Osteocyte (in vitro differentiated cells): Measurements from ENCODE around the gene RPS15. TPM values are rescaled to one million over a fixed set of nuclear protein-coding genes. Genes with fewer than 3 reads are reported as not detected.
"Not testable (repeated sequence)": the region's sequence is repeated elsewhere in the genome, so short reads cannot be mapped to it uniquely, and the experiment has no call there.

ENCODE experiments used
- DNase-seq: peaks from one replicate; pipeline ENCODE4 v3.0.0; 2021; ENCODE audit warnings: mixed read lengths; ENCODE audit not compliant: unreplicated experiment; ENCODE audit errors: extremely low spot score
- H3K27ac Mint-ChIP-seq: one replicate; pipeline ENCODE4 v1.8.0; 2021; ENCODE audit warnings: mild to moderate bottlenecking, mixed read lengths; ENCODE audit not compliant: unreplicated experiment
- H3K27me3 Mint-ChIP-seq: one replicate; pipeline ENCODE4 v1.8.0; 2021; ENCODE audit warnings: mixed read lengths; ENCODE audit not compliant: unreplicated experiment
- H3K36me3 Mint-ChIP-seq: one replicate; pipeline ENCODE4 v1.8.0; 2021; ENCODE audit warnings: mixed read lengths; ENCODE audit not compliant: unreplicated experiment
- H3K4me1 Mint-ChIP-seq: one replicate; pipeline ENCODE4 v1.8.0; 2021; ENCODE audit warnings: mixed read lengths; ENCODE audit not compliant: unreplicated experiment
- H3K4me3 Mint-ChIP-seq: one replicate; pipeline ENCODE4 v1.8.0; 2021; ENCODE audit warnings: mild to moderate bottlenecking, moderate library complexity, mixed read lengths; ENCODE audit not compliant: unreplicated experiment
- H3K9me3 Mint-ChIP-seq: one replicate; pipeline ENCODE4 v1.8.0; 2021; ENCODE audit warnings: mixed read lengths; ENCODE audit not compliant: unreplicated experiment
- total RNA-seq: library from RNA; stranded (reverse); gene quantifications from 2 replicates; pipeline ENCODE4 v1.2.1, GENCODE V29; 2021
- TF ChIP-seq, protein P1 (sequence below): fragments of 200-600 bp; sonication (generic); IDR thresholded peaks from 2 replicates; pipeline ENCODE4 v1.5.0; 2021; ENCODE audit warnings: antibody characterized with exemption, mild to moderate bottlenecking, moderate library complexity

RPS15 gene
- total RNA-seq, 1 donor from 2014 or later = 932 TPM

DNA sequence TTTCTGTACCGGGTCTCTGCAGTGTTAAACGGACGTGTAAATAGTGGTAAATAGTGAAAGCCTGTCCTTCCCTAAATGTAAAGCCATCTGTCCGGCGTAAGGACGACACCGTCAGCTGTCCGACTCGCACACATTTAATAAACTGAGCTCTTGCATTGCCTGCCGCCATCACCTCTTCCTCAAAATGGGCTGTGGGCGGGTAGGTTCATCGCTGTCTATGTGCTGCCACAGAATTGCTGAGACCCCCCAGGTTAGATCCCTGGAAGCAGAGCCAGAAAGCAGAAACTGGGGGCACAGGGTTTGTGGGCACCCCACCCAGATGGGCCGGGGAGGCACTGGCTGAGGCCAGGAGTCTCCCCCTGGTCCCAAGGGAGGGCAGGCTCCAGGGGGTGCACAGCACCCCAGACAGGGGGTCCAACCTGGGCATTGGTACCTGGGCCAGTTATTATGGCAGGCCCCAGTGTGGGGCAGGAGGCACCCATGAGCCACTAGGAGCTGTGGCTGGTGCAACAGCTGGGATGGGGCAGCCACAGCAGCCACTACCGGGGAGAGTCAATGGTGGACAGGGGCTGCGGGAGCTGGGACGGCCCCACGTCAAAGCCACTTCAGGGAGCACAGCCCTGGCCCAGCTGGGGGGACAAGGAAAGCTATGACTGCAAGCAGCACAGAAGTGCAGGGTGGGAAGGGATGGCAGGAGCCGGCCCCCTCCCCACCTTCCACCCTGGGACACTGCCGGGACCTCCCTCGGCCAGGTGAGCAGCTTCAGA is 35.1 kb downstream of the RPS15 start:
- DNase-seq = no peak
- Mint-ChIP-seq H3K4me1 (peaks cover 18% of the 10 kb centered on the region), H3K36me3 (peaks cover 4% of the 10 kb centered on the region), H3K27ac (no peak overlapping the region), H3K4me3 (no peak overlapping the region), H3K27me3 (peaks cover 2% of the 10 kb centered on the region), H3K9me3 (no peaks in the 10 kb centered on the region)
- TF ChIP-seq, protein P1, sequence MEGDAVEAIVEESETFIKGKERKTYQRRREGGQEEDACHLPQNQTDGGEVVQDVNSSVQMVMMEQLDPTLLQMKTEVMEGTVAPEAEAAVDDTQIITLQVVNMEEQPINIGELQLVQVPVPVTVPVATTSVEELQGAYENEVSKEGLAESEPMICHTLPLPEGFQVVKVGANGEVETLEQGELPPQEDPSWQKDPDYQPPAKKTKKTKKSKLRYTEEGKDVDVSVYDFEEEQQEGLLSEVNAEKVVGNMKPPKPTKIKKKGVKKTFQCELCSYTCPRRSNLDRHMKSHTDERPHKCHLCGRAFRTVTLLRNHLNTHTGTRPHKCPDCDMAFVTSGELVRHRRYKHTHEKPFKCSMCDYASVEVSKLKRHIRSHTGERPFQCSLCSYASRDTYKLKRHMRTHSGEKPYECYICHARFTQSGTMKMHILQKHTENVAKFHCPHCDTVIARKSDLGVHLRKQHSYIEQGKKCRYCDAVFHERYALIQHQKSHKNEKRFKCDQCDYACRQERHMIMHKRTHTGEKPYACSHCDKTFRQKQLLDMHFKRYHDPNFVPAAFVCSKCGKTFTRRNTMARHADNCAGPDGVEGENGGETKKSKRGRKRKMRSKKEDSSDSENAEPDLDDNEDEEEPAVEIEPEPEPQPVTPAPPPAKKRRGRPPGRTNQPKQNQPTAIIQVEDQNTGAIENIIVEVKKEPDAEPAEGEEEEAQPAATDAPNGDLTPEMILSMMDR = no peak

DNA sequence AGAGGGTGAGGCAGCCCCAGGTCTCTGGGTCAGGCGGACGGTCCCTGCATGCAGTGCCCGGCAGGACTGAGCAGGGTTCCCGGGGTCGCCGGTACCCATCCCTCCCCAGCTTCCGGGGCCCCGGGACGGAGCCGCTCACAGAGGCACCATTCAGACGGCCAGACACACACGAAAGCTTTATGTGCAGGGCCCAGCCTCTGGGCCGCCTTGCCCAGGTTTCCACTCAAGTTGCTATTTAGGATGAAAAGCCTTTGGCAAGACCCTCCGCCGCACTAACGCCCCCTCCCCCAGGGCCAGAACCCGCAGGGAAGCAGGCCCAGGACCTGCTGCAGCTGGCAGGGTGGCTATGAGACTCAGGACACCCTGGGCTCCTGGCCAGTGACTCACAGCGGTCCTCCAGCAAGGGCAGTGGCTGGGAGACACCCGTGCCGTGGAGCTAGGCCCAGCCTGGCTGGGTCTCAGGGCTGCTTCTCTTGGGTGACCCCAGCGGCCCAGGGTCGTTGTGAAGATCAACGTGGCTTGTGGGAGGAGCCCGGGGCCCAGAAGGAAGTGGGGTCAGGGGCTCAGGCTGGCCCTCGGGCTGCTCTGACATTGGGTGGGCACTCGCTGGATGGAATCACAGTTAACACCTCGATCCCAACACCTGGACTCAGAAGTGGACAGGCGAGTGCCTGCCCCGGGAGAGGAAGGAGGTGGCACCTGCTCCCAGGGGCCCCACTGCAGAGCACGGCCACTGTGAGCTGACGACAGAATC is 36.0 kb downstream of the RPS15 start:
- H3K27ac Mint-ChIP-seq = no peak overlapping the region
- no peak for DNase-seq
- peaks cover 23% of the 10 kb centered on the region for H3K4me1 Mint-ChIP-seq
- H3K27me3 Mint-ChIP-seq = peaks cover 2% of the 10 kb centered on the region
- H3K9me3 Mint-ChIP-seq = no peaks in the 10 kb centered on the region
- H3K36me3 Mint-ChIP-seq = peaks cover 4% of the 10 kb centered on the region
- TF ChIP-seq, protein P1 = no peak
- H3K4me3 Mint-ChIP-seq = no peak overlapping the region

DNA sequence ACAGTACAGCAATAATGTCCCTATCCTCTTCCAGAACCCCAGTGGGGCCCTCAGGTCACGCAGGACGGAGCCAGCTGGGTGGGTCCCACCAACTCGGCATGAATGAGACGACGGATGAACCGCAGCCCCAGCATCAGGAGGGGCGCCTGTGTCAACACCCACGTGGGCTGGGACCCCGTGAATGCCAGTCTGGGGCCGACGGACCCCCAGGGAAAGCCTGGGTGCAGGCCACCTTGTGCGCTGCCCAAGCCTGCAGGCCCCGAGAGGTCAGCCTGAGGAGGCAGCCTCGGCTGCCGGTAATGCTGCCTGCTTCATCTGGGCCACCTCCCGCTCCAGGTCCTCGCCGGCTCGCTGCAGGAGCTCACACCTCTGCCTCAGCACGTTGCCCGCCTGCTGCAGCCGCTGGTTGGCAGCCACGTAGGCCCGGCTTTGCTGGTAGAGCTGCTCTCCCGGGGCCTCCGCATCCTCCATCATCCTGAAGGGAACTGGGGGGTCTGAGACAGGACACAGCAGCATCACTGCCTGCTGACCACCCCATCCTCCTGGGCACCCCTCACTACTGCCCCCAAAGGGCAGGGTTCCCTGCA is 36.7 kb downstream of the RPS15 start:
- peaks cover 2% of the 10 kb centered on the region for H3K27me3 Mint-ChIP-seq
- no peak for DNase-seq
- H3K36me3 Mint-ChIP-seq = peaks cover 4% of the 10 kb centered on the region
- peaks cover 24% of the 10 kb centered on the region for H3K4me1 Mint-ChIP-seq
- H3K27ac Mint-ChIP-seq = no peak overlapping the region
- H3K4me3 Mint-ChIP-seq = no peak overlapping the region
- no peaks in the 10 kb centered on the region for H3K9me3 Mint-ChIP-seq
- TF ChIP-seq, protein P1 = no peak

DNA sequence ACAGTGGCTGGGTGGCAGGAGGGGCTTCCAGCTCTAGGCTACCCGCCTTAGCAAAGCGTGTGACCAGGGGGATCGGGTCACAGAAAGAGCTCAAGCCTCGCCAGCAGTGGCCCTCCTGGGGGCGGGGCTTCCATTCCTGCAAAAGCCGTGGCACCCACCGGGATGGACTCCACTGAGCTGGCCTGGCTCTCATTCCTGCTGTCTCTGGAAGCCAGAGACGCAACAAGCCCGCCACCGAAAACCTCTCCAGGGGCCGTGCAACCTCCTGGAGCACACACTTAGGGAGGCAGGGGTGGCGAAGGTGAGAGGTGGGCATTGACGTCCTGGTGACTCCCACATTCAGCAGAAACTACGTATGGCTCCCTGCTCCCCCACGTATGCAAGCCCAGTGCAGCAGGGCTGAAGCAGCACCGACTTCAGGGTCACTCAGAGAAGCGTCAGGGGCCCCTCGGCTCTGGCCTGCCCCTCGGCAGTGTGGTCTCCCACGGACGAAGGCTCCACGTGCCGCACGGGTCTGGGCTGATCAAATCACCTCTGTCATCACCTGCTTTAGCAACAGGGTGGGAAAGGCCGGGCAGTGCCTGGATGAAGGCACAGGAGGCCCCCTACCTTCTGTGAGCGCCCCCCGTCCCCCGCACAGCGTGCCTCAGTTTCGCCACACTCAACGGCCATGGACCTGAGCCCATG is 37.7 kb downstream of the RPS15 start:
- DNase-seq = no peak
- no peak overlapping the region for H3K27ac Mint-ChIP-seq
- TF ChIP-seq, protein P1 = no peak
- peaks cover 4% of the 10 kb centered on the region for H3K36me3 Mint-ChIP-seq
- peaks cover 20% of the 10 kb centered on the region for H3K4me1 Mint-ChIP-seq
- no peaks in the 10 kb centered on the region for H3K27me3 Mint-ChIP-seq
- no peaks in the 10 kb centered on the region for H3K9me3 Mint-ChIP-seq
- no peak overlapping the region for H3K4me3 Mint-ChIP-seq

DNA sequence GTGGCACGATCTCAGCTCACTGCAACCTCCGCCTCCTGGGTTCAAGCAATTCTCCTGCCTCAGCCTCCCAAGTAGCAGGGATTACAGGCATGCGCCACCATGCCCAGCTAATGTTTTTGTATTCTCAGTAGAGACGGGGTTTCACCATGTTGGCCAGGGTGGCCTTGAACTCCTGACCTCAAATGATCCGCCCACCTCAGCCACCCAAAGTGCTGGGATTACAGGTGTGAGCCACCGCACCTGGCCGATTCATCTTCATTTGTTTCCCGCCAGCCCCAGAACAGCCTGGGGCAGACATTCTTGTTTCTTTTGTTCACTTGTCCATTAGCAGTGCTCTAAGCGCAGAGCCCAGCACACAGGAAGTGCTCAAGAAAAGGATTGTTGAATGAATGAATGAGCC is 38.9 kb downstream of the RPS15 start:
- H3K27ac Mint-ChIP-seq, H3K27me3 Mint-ChIP-seq, H3K36me3 Mint-ChIP-seq, DNase-seq, H3K9me3 Mint-ChIP-seq: not testable (repeated sequence)
- H3K4me3 Mint-ChIP-seq = peak overlapping the region; percentile 29
- H3K4me1 Mint-ChIP-seq = peaks cover 17% of the 10 kb centered on the region
